T-helper 17 cell (primary cell): Measurements from ENCODE around the gene FAM83E. TPM values are rescaled to one million over a fixed set of nuclear protein-coding genes. Genes with fewer than 3 reads are reported as not detected.

Experiments used
- ATAC-seq: fragments of 150-1000 bp; cut with Tn5 transposase; 2 replicates; pipeline ENCODE4 v1.10.0; 2021; ENCODE audit warnings: mild to moderate bottlenecking, moderate library complexity
- DNase-seq, 3 donors: peaks; one replicate each; pipeline versions ENCODE4 v3.0.0 to v3.0.0-alpha.2; 2020 to 2021
- H3K9me3 ChIP-seq: one replicate; pipeline ENCODE4 v1.7.0; 2013; ENCODE audit warnings: low read length, mild to moderate bottlenecking; ENCODE audit not compliant: control insufficient read depth, poor library complexity, severe bottlenecking
- H3K27ac Mint-ChIP-seq: one replicate; pipeline ENCODE4 v1.8.0; 2022; ENCODE audit warnings: mild to moderate bottlenecking, moderate library complexity, mixed read lengths
- H3K27me3 Mint-ChIP-seq: one replicate; pipeline ENCODE4 v1.8.0; 2022; ENCODE audit warnings: mixed read lengths
- H3K36me3 Mint-ChIP-seq: one replicate; pipeline ENCODE4 v1.8.0; 2022; ENCODE audit warnings: low read depth, mixed read lengths
- H3K4me1 Mint-ChIP-seq: one replicate; pipeline ENCODE4 v1.8.0; 2022; ENCODE audit warnings: mild to moderate bottlenecking, mixed read lengths
- H3K4me3 Mint-ChIP-seq: one replicate; pipeline ENCODE4 v1.8.0; 2022; ENCODE audit warnings: mild to moderate bottlenecking, moderate library complexity, mixed read lengths
- total RNA-seq, 4 donors: library from RNA in 2 of 4; stranded (reverse) in 2 of 4; gene quantifications; one replicate each; pipeline ENCODE4 v1.2.3 and lab custom pipeline; 2022 to 2026

Gene FAM83E
- total RNA-seq, 2 donors from 2014 or later: 3.1 to 3.6 TPM

GRCh38 chr19:48617146-48617937 lies 2.5 kb upstream of the FAM83E start:
- no peak for ATAC-seq
- peak overlapping the region; percentile 96 for H3K4me3 Mint-ChIP-seq
- peaks cover 27% of the 10 kb centered on the region for H3K4me1 Mint-ChIP-seq
- peak overlapping the region; percentile 98 for H3K27ac Mint-ChIP-seq
- no peak for DNase-seq
- H3K36me3 Mint-ChIP-seq: peaks cover 3% of the 10 kb centered on the region
- H3K9me3 ChIP-seq: no peaks in the 10 kb centered on the region
- H3K27me3 Mint-ChIP-seq: no peaks in the 10 kb centered on the region

- Mint-ChIP-seq H3K36me3 (peaks cover 3% of the 10 kb centered on the region), H3K27ac (peak overlapping the region; percentile 98), H3K27me3 (no peaks in the 10 kb centered on the region), H3K4me3 (peak overlapping the region; percentile 96), H3K4me1 (peaks cover 26% of the 10 kb centered on the region)
- H3K9me3 ChIP-seq: no peaks in the 10 kb centered on the region
- no peak for DNase-seq
- ATAC-seq: no peak
Observed at GRCh38 chr19:48616491-48617056, 1.7 kb upstream of the FAM83E start.

GRCh38 chr19:48616041-48616436 lies 1.2 kb upstream of the FAM83E start:
- H3K9me3 ChIP-seq: no peaks in the 10 kb centered on the region
- H3K36me3 Mint-ChIP-seq: peaks cover 3% of the 10 kb centered on the region
- ATAC-seq: no peak
- no peak for DNase-seq
- H3K4me1 Mint-ChIP-seq: peaks cover 26% of the 10 kb centered on the region
- H3K27ac Mint-ChIP-seq: peak overlapping the region; percentile 98
- no peaks in the 10 kb centered on the region for H3K27me3 Mint-ChIP-seq
- H3K4me3 Mint-ChIP-seq: peak overlapping the region; percentile 96

- Mint-ChIP-seq H3K4me1 (peaks cover 26% of the 10 kb centered on the region), H3K27me3 (no peaks in the 10 kb centered on the region), H3K27ac (peak overlapping the region; percentile 66), H3K4me3 (peak overlapping the region; percentile 96), H3K36me3 (peaks cover 3% of the 10 kb centered on the region)
- no peaks in the 10 kb centered on the region for H3K9me3 ChIP-seq
- ATAC-seq: no peak
- no peak for DNase-seq
Observed at GRCh38 chr19:48615231-48616040, 560 bp upstream of the FAM83E start.

GRCh38 chr19:48613852-48614435 lies 932 bp downstream of the FAM83E start:
- Mint-ChIP-seq H3K4me3 (peak overlapping the region; percentile 36), H3K36me3 (peaks cover 3% of the 10 kb centered on the region), H3K4me1 (peaks cover 21% of the 10 kb centered on the region), H3K27me3 (no peaks in the 10 kb centered on the region), H3K27ac (peak overlapping the region; percentile 54)
- H3K9me3 ChIP-seq: no peaks in the 10 kb centered on the region
- DNase-seq (no peak), ATAC-seq (no peak)

GRCh38 chr19:48613024-48613851 lies 1.6 kb downstream of the FAM83E start:
- Mint-ChIP-seq H3K27me3 (no peaks in the 10 kb centered on the region), H3K36me3 (peaks cover 3% of the 10 kb centered on the region), H3K4me3 (peak overlapping the region; percentile 31), H3K4me1 (peaks cover 22% of the 10 kb centered on the region), H3K27ac (peak overlapping the region; percentile 54)
- ATAC-seq: no peak
- DNase-seq: no peak
- H3K9me3 ChIP-seq: no peaks in the 10 kb centered on the region

GRCh38 chr19:48611872-48612271 lies 3.0 kb downstream of the FAM83E start:
- no peak overlapping the region for H3K27ac Mint-ChIP-seq
- no peak for DNase-seq
- no peaks in the 10 kb centered on the region for H3K27me3 Mint-ChIP-seq
- peaks cover 16% of the 10 kb centered on the region for H3K4me1 Mint-ChIP-seq
- H3K9me3 ChIP-seq: no peaks in the 10 kb centered on the region
- no peak overlapping the region for H3K4me3 Mint-ChIP-seq
- no peak for ATAC-seq
- H3K36me3 Mint-ChIP-seq: peaks cover 3% of the 10 kb centered on the region

GRCh38 chr19:48609571-48610108 lies 5.2 kb downstream of the FAM83E start:
- peaks cover 7% of the 10 kb centered on the region for H3K4me1 Mint-ChIP-seq
- no peaks in the 10 kb centered on the region for H3K36me3 Mint-ChIP-seq
- H3K27me3 Mint-ChIP-seq: no peaks in the 10 kb centered on the region
- H3K4me3 Mint-ChIP-seq: no peak overlapping the region
- H3K9me3 ChIP-seq: no peaks in the 10 kb centered on the region
- no peak overlapping the region for H3K27ac Mint-ChIP-seq
- DNase-seq (no peak), ATAC-seq (no peak)

- peaks cover 4% of the 10 kb centered on the region for H3K4me1 Mint-ChIP-seq
- H3K27ac Mint-ChIP-seq: no peak overlapping the region
- peak overlapping the region; percentile 41 for H3K4me3 Mint-ChIP-seq
- H3K27me3 Mint-ChIP-seq: no peaks in the 10 kb centered on the region
- DNase-seq: peak in 2 of 3 donors; percentile 33 to 44
- H3K9me3 ChIP-seq: no peaks in the 10 kb centered on the region
- H3K36me3 Mint-ChIP-seq: no peaks in the 10 kb centered on the region
- ATAC-seq: peak; percentile 92
Observed at GRCh38 chr19:48608798-48609263, 6.0 kb downstream of the FAM83E start.

- no peaks in the 10 kb centered on the region for H3K9me3 ChIP-seq
- no peak overlapping the region for H3K27ac Mint-ChIP-seq
Observed at GRCh38 chr19:48607359-48607755, 7.5 kb downstream of the FAM83E start.

GRCh38 chr19:48606463-48607358 lies 8.2 kb downstream of the FAM83E start, which contains the start of gene SPACA4:
Gene SPACA4, plus strand, starts transcription at chr19:48606742. Its CDS starts 237 bp downstream, at chr19:48606979.
- no peaks in the 10 kb centered on the region for H3K9me3 ChIP-seq
- ATAC-seq (no peak), DNase-seq (no peak)
- no peak within 1 kb of the TSS for H3K4me3 Mint-ChIP-seq
- no peaks in the 10 kb centered on the region for H3K36me3 Mint-ChIP-seq
- no peak within 1 kb of the TSS for H3K27ac Mint-ChIP-seq
- no peaks in the 10 kb centered on the region for H3K27me3 Mint-ChIP-seq
- H3K4me1 Mint-ChIP-seq: peaks cover 4% of the 10 kb centered on the region

More at GRCh38 chr19:48607359-48607755, 7.5 kb downstream of the FAM83E start:
- Mint-ChIP-seq H3K36me3 (no peaks in the 10 kb centered on the region), H3K4me1 (peaks cover 4% of the 10 kb centered on the region), H3K4me3 (no peak overlapping the region), H3K27me3 (no peaks in the 10 kb centered on the region)
- ATAC-seq (no peak), DNase-seq (no peak)
